Adipocyte (in vitro differentiated cells): ENCODE results near the gene TENM4.
"Not testable (repeated sequence)": the region's sequence is repeated elsewhere in the genome, so short reads cannot be mapped to it uniquely, and the experiment has no call there.

Source experiments
- DNase-seq: peaks from one replicate; pipeline ENCODE4 v3.0.0-alpha.2; 2015; ENCODE audit warnings: low read depth
- H3K27me3 ChIP-seq: replicated peaks from 2 replicates; pipeline ENCODE4 v1.7.0; 2013; ENCODE audit warnings: mild to moderate bottlenecking, low read length, moderate library complexity; ENCODE audit not compliant: control insufficient read depth, insufficient read depth
- H3K36me3 ChIP-seq: 2 replicates; pipeline ENCODE4 v1.7.0; 2013; ENCODE audit warnings: low read length, mild to moderate bottlenecking, moderate library complexity; ENCODE audit not compliant: control insufficient read depth, insufficient read depth, severe bottlenecking
- H3K4me1 ChIP-seq: 2 replicates; pipeline ENCODE4 v1.7.0; 2013; ENCODE audit warnings: mild to moderate bottlenecking, low read length, moderate library complexity; ENCODE audit not compliant: control insufficient read depth, insufficient read depth
- H3K4me3 ChIP-seq: 2 replicates; pipeline ENCODE4 v1.7.0; 2013; ENCODE audit warnings: mild to moderate bottlenecking, low read length, moderate library complexity
- H3K9ac ChIP-seq: 2 replicates; pipeline ENCODE4 v1.7.0; 2013; ENCODE audit warnings: mild to moderate bottlenecking, low read length, moderate library complexity
- H3K9me3 ChIP-seq: 2 replicates; pipeline ENCODE4 v1.7.0; 2013; ENCODE audit warnings: mild to moderate bottlenecking, low read length, moderate library complexity; ENCODE audit not compliant: control insufficient read depth

The TENM4 gene

GRCh38 chr11:78635814-78636506 lies 804.9 kb downstream of the TENM4 start:
- Histone ChIP-seq H3K9me3 (peaks cover 10% of the 10 kb centered on the region), H3K27me3 (no peaks in the 10 kb centered on the region), H3K4me3 (no peak overlapping the region), H3K4me1 (no peaks in the 10 kb centered on the region), H3K36me3 (no peaks in the 10 kb centered on the region), H3K9ac (no peak overlapping the region)
- DNase-seq, result no peak

- Histone ChIP-seq H3K9me3 (peaks cover 27% of the 10 kb centered on the region), H3K27me3 (no peaks in the 10 kb centered on the region), H3K4me3 (no peak overlapping the region), H3K36me3 (no peaks in the 10 kb centered on the region), H3K9ac (no peak overlapping the region), H3K4me1 (no peaks in the 10 kb centered on the region)
- no peak for DNase-seq
Observed at GRCh38 chr11:78633516-78634310, 807.1 kb downstream of the TENM4 start.

GRCh38 chr11:78630561-78631303 lies 810.1 kb downstream of the TENM4 start:
- H3K9me3 ChIP-seq, result peaks cover 41% of the 10 kb centered on the region
- H3K4me1 ChIP-seq, result no peaks in the 10 kb centered on the region
- no peak overlapping the region for H3K9ac ChIP-seq
- DNase-seq, result no peak
- no peaks in the 10 kb centered on the region for H3K27me3 ChIP-seq
- H3K4me3 ChIP-seq, result no peak overlapping the region
- H3K36me3 ChIP-seq, result no peaks in the 10 kb centered on the region

- Histone ChIP-seq H3K9me3 (peaks cover 40% of the 10 kb centered on the region), H3K4me1 (no peaks in the 10 kb centered on the region), H3K4me3 (no peak overlapping the region), H3K9ac (no peak overlapping the region), H3K36me3 (no peaks in the 10 kb centered on the region), H3K27me3 (no peaks in the 10 kb centered on the region)
- no peak for DNase-seq
Observed at GRCh38 chr11:78630155-78630554, 810.7 kb downstream of the TENM4 start.

GRCh38 chr11:78622666-78623065 lies 818.2 kb downstream of the TENM4 start:
- no peak overlapping the region for H3K9ac ChIP-seq

GRCh38 chr11:78620159-78620558 lies 820.7 kb downstream of the TENM4 start:
- Histone ChIP-seq H3K36me3 (no peaks in the 10 kb centered on the region), H3K4me1 (peaks cover 11% of the 10 kb centered on the region)
- DNase-seq, result no peak

More at GRCh38 chr11:78622666-78623065, 818.2 kb downstream of the TENM4 start:
- H3K36me3 ChIP-seq, result no peaks in the 10 kb centered on the region
- H3K27me3 ChIP-seq, result no peaks in the 10 kb centered on the region
- DNase-seq, result no peak
- H3K4me1 ChIP-seq, result no peaks in the 10 kb centered on the region
- no peak overlapping the region for H3K4me3 ChIP-seq
- H3K9me3 ChIP-seq, result peaks cover 29% of the 10 kb centered on the region

GRCh38 chr11:78615724-78616123 lies 825.1 kb downstream of the TENM4 start:
- peak; percentile 11 for DNase-seq
- Histone ChIP-seq H3K36me3 (no peaks in the 10 kb centered on the region), H3K9me3 (peaks cover 26% of the 10 kb centered on the region), H3K4me3 (no peak overlapping the region), H3K4me1 (peaks cover 11% of the 10 kb centered on the region), H3K9ac (no peak overlapping the region), H3K27me3 (no peaks in the 10 kb centered on the region)

More at GRCh38 chr11:78620159-78620558, 820.7 kb downstream of the TENM4 start:
- H3K4me3 ChIP-seq, result no peak overlapping the region
- no peaks in the 10 kb centered on the region for H3K27me3 ChIP-seq
- H3K9ac ChIP-seq, result no peak overlapping the region
- H3K9me3 ChIP-seq, result peaks cover 25% of the 10 kb centered on the region

GRCh38 chr11:78613378-78613813 lies 827.4 kb downstream of the TENM4 start:
- Histone ChIP-seq H3K4me3 (no peak overlapping the region), H3K27me3 (no peaks in the 10 kb centered on the region), H3K9ac (no peak overlapping the region), H3K36me3 (no peaks in the 10 kb centered on the region), H3K9me3 (peaks cover 8% of the 10 kb centered on the region), H3K4me1 (peaks cover 11% of the 10 kb centered on the region)
- DNase-seq, result no peak

- no peak for DNase-seq
- Histone ChIP-seq H3K4me1 (peaks cover 11% of the 10 kb centered on the region), H3K9ac (no peak overlapping the region), H3K4me3 (no peak overlapping the region), H3K36me3 (no peaks in the 10 kb centered on the region), H3K27me3 (no peaks in the 10 kb centered on the region), H3K9me3 (peaks cover 8% of the 10 kb centered on the region)
Observed at GRCh38 chr11:78612721-78613377, 828.0 kb downstream of the TENM4 start.

GRCh38 chr11:78609321-78609720 lies 831.5 kb downstream of the TENM4 start:
- not testable (repeated sequence) for H3K9ac ChIP-seq, H3K9me3 ChIP-seq, H3K27me3 ChIP-seq, H3K36me3 ChIP-seq, DNase-seq, H3K4me1 ChIP-seq, H3K4me3 ChIP-seq

- Histone ChIP-seq H3K9ac (no peak overlapping the region), H3K36me3 (no peaks in the 10 kb centered on the region), H3K27me3 (no peaks in the 10 kb centered on the region), H3K4me1 (no peaks in the 10 kb centered on the region), H3K9me3 (no peaks in the 10 kb centered on the region), H3K4me3 (no peak overlapping the region)
- DNase-seq, result no peak
Observed at GRCh38 chr11:78607696-78608095, 833.1 kb downstream of the TENM4 start.
